ENCODE results near the gene CREM.
"Not testable (repeated sequence)": the region's sequence is repeated elsewhere in the genome, so short reads cannot be mapped to it uniquely, and the experiment has no call there.

The CREM gene

GRCh38 chr10:35126530-35127288, at the start of gene CREM:
Gene CREM (plus strand): TSS chr10:35126846. CDS start chr10:35137836, 10,990 bp downstream.
- DNase-seq (ENCODE audit: low read depth) = peak; percentile 99

GRCh38 chr10:35079265-35079664, 47.4 kb upstream of the CREM start:
- DNase-seq (ENCODE audit: low read depth) = no peak

- DNase-seq (ENCODE audit: low read depth) = no peak
Observed at GRCh38 chr10:35079763-35080162, 46.9 kb upstream of the CREM start.

GRCh38 chr10:35080261-35080660, 46.4 kb upstream of the CREM start:
- DNase-seq (ENCODE audit: low read depth) = not testable (repeated sequence)

- DNase-seq (ENCODE audit: low read depth) = no peak
Observed at GRCh38 chr10:35083242-35083641, 43.4 kb upstream of the CREM start.

- DNase-seq (ENCODE audit: low read depth) = no peak
Observed at GRCh38 chr10:35089611-35090161, 37.0 kb upstream of the CREM start.

- peak; percentile 84 for DNase-seq (ENCODE audit: low read depth)
Observed at GRCh38 chr10:35090162-35090954, 36.3 kb upstream of the CREM start, which contains the start of gene CUL2. Gene CUL2 (minus strand): TSS chr10:35090341. CDS start chr10:35071317, 19,024 bp downstream.

GRCh38 chr10:35091994-35092790, 34.5 kb upstream of the CREM start:
- DNase-seq (ENCODE audit: low read depth) = no peak

- DNase-seq (ENCODE audit: low read depth) = no peak
Observed at GRCh38 chr10:35092851-35093250, 33.8 kb upstream of the CREM start.

GRCh38 chr10:35096312-35096711, 30.3 kb upstream of the CREM start:
- no peak for DNase-seq (ENCODE audit: low read depth)

GRCh38 chr10:35097510-35097909, 29.1 kb upstream of the CREM start:
- no peak for DNase-seq (ENCODE audit: low read depth)

- DNase-seq (ENCODE audit: low read depth) = no peak
Observed at GRCh38 chr10:35103882-35104281, 22.8 kb upstream of the CREM start.

- DNase-seq (ENCODE audit: low read depth) = no peak
Observed at GRCh38 chr10:35112571-35112970, 14.1 kb upstream of the CREM start.

- no peak for DNase-seq (ENCODE audit: low read depth)
Observed at GRCh38 chr10:35119378-35119777, 7.3 kb upstream of the CREM start.

- no peak for DNase-seq (ENCODE audit: low read depth)
Observed at GRCh38 chr10:35124540-35124939, 2.1 kb upstream of the CREM start.

- no peak for DNase-seq (ENCODE audit: low read depth)
Observed at GRCh38 chr10:35126062-35126529, 550 bp upstream of the CREM start.

GRCh38 chr10:35127289-35127891, 744 bp downstream of the CREM start:
- DNase-seq (ENCODE audit: low read depth) = peak; percentile 46

GRCh38 chr10:35129185-35129674, 2.6 kb downstream of the CREM start:
- DNase-seq (ENCODE audit: low read depth) = no peak

- DNase-seq (ENCODE audit: low read depth) = no peak
Observed at GRCh38 chr10:35130663-35131062, 4.0 kb downstream of the CREM start.

GRCh38 chr10:35132727-35133126, 6.1 kb downstream of the CREM start:
- DNase-seq (ENCODE audit: low read depth) = no peak

GRCh38 chr10:35133586-35133985, 6.9 kb downstream of the CREM start:
- DNase-seq (ENCODE audit: low read depth) = no peak

Data from T-helper 22 cell (primary cell).